Measurements from ENCODE around the gene PRKD3.

Gene PRKD3

DNA sequence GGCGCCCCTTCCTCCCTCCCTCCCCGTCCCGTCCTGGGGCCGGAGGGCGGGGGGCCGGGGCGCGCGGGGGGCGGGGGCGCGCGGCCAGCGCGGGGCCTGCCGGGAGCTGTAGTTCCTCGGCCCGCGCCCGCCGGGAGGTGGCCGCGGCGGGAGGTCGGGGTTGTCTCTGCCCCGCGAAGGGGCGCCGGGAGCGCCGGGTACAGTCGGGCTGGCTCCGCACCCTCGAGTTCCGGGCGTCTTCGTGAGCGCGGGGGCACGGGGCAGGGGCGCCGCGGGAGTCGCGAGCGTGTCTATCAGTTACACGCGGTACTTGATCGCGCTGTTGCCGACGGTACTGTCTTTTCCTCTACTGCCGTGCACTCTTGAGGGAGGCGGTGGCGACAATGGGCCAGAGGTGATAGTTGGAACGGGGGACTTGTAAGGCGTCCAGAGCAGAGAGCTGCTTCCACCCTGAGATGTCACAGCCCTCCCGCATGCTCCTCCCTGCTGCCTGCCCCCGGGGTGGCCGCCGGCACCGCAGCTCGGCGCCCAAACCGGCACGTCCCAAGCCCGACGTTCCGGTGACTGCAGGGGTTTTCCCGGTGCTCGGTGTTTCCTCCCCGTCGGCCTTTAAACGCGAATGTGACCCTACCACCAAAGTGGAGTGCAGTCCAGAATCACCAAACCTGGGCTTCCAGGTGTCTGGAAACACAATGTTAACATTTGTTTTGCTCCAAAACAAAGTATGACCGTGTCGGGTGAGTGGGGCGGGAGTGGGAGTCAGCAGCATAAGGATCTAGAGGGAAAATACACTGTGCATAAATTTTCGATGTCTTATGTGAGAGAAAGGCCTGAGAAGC lies at the start of gene PRKD3:
Gene PRKD3 (minus strand): TSS at position 48 of the 839 bp plus-strand sequence. CDS start 8,309 bp downstream, outside the sequence.
- in situ Hi-C loops (cut with MboI; ENCODE audit: low sequenced_read_pairs): no loop called here

DNA sequence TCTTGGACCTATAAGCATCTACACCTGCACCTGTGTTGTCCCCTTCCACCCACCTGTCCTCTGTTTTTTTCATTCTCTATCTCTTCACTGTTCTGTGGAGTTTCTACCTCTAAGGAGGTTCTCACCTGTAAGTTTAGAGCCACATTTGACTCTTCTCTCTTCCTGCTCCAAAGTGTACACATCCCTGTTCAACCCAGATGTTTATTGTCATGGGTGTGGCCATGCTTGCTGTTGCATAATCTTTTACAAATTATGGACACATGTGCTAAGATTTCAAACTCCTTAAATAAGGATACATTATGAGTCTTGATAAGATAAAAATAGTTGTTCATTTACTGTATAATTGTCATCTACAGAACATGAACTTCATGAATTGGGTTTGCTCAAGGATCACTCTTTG lies 47.4 kb upstream of the PRKD3 start:
- in situ Hi-C loops (cut with MboI; ENCODE audit: low sequenced_read_pairs): no loop called here

DNA sequence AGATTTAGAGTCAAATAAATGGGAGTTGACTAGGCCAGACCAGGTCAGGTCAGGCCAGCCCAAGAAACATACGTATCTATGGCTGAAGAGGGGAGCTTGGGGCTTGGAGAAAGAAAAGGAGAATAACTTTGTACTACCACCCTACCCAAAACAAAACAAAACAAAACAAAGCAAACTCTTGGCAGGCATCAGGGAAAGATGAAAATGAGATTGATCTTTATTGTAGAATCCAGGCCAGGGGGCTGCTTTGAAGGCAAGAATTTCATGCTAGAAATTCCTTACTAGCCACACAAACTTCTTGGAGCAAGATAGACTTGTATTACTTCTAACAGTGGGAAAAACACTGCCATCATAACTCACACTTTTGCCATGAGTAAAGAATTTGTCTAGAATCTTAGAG lies 46.0 kb upstream of the PRKD3 start:
- in situ Hi-C loops (cut with MboI; ENCODE audit: low sequenced_read_pairs): no loop called here

DNA sequence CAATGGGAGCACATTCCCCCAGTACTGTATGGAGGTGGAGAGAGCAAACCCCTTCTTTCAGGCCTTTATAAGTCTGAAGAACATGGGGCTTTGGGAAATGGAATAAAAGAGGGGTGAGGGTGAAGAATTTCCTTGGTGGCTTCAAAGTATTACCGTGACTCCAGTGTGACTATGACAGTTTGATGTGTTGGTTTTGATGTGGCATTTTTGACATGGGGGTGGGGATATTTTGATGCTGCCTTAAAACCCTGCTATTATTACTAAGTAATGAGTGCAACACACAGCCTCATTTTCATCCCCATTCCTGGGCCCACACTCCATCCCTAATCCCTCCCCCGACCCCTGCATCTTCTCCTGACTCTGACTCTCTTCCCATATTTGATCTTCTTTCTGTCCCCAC lies 43.4 kb upstream of the PRKD3 start:
- in situ Hi-C loops (cut with MboI; ENCODE audit: low sequenced_read_pairs): no loop called here

DNA sequence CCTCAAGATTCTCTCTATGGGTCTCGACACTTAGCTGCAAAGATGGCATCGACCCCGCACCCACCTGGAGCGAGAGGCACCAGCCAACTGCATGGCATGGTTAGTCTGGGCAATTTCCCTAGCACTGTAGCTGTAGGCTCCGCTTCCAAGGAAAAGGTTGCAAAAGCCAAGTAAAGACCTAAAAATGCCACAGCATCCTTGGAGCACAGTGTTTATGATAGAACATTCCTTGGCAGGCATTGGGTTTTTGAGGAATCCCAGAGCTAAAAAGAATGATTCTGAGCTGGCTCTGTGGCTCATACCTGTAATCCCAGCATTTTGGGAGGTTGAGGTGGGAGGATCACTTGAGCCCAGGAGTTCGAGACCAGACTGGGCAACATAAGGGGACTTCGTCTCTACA lies 42.7 kb upstream of the PRKD3 start:
- in situ Hi-C loops (cut with MboI; ENCODE audit: low sequenced_read_pairs): no loop called here

DNA sequence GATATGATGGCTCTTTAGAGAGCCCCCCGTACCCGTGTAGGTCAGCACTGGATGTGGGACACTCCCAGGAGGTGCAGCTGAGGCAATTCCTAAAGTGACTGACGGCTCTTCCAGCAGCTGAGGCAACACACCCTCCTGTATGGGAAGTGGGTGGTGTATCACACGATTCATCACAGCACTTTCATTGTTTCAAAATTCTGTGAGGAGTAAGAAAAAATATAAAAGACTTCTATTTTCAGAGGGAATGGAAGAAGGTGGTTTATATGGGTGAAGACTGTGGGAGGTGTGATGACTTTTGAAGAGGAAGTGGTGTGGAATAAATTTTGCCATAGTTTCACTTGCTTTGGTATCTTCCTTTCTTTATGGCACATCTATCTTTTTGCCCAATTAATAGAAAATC lies 42.1 kb upstream of the PRKD3 start:
- in situ Hi-C loops (cut with MboI; ENCODE audit: low sequenced_read_pairs): no loop called here

DNA sequence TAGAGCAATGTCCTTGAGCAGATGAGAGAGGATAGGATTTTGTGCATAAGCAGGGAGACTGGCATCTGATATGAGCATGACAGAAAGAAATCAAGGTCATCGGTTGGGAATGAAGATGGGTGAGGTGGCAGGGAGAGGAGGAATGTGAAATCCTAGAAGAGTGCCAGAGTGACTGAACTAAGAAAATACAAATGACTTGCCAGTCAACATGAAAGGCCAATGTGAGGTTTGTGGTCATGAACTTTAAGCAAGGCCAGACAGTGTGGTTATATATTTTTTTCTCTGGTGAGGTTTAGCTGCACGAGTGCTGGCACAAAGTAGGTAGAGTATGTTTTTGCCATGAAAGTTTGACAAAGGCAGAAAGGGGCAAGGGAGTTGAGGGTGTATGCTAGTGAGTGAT lies 41.0 kb upstream of the PRKD3 start:
- in situ Hi-C loops (cut with MboI; ENCODE audit: low sequenced_read_pairs): no loop called here

DNA sequence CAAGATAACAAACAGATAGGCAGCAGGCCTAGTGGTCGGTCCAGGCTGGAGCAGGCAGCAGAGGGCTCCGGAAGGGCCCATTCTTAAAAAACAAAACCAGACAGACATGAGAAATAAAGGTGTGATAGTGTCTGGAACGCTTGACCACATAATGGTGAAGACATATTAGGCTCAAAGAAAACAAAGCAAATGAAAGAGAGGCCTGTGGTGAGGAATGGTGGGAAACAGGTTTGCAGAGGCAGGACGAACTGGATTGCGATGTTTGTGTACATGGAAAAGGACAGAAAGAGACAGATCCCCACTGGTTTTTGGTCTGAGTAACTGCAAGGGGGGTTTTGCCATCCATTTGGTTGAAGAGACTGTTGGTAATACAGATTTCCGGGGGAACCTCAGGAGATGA lies 39.7 kb upstream of the PRKD3 start:
- in situ Hi-C loops (cut with MboI; ENCODE audit: low sequenced_read_pairs): no loop called here

DNA sequence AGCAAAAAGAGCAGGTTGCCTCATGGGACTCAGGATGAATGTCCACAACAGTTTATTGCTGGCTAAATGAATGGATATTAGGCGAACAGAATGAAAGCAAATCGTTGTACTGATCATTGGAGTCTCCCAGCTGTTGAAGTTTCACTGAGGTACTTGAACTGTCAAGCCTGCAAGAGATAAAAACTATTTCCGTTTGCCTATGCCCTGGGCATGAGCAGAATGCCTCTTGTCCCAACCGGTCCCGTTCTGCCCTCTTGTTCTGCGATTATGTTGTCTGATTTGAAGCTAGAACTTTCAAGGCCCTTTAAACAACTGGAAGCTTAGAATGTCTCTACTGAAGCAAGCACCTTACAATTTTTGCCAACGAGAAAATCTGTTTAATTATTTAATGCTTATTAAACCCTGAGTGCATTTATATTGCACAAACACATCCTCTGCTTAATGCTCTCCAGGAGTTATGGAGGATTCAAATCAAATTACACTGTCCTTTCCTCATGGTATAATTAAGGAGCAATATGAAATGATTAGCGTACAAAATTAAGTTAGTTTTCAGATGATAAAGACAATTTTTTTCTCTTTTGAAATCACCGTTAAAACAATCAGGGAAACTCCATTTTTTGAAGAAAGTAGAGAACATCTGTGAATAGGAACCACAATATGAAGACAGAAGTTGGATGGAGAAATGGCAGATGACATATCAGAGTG lies 37.5 kb upstream of the PRKD3 start:
- in situ Hi-C loops (cut with MboI; ENCODE audit: low sequenced_read_pairs): no loop called here

DNA sequence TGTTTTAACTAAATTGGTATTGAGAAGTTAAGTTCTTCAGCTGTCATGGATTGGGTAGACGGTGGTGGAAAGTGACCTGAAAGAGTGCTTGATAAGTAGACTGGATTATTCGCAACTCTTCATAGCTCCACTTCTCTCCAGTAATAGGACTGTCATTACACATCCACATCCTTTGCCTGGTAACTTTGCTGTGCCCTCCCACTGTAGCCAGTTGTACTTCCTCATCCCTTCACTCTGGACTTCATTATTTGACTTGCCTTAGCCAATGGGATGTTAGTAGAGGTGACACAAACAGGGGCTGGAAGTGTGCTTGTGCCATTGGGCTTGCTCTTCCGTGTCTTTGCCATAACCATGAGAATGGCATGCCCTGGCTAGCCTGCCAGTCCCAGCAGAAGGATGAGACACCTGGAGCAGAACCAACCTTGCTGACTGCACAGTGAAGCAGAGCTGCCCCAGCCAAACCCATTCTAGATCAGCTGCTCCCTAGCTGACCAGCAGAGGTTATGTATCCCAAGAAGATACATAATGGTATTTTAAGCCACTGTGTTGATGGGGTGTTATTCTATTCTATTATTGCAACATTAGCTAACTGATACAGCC lies 36.7 kb upstream of the PRKD3 start:
- in situ Hi-C loops (cut with MboI; ENCODE audit: low sequenced_read_pairs): no loop called here

DNA sequence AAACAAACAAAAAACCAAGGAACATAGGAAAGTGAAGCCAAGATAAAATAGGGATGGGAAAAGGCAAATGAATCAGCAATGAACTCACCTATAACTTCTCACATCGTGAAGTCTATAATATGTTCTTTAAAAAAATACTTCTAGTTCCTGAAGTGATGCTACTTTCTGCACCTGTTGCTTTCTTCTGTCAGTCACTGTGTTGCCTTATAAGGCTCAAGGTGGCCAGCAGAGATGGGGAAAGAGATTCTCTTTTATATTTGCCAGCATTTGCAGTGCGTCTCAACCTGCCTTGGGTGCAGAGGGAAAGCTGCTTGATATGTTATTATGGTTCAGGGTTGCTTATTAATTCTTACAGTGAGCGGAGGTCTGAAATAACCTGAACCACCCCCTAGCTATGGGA lies 33.8 kb upstream of the PRKD3 start:
- in situ Hi-C loops (cut with MboI; ENCODE audit: low sequenced_read_pairs): no loop called here

DNA sequence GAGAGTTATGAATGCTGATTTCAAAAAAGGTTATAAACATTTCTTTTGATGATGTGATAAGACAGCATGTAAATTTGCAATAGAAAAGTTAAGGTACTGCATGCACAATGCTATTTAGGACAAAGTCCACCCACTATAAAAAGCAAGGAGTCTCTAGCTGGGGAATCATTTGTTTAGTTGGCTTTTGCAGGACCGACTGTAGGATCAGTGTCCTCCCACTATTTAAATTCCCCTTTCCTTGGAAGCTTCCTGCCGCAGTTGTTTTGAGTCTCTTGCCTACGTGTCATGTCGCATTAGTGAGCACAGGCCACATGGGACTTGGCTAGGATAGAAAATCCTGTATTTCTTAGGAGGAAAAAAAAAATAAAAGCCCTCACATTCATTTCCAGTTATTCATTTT lies 32.9 kb upstream of the PRKD3 start:
- in situ Hi-C loops (cut with MboI; ENCODE audit: low sequenced_read_pairs): no loop called here

DNA sequence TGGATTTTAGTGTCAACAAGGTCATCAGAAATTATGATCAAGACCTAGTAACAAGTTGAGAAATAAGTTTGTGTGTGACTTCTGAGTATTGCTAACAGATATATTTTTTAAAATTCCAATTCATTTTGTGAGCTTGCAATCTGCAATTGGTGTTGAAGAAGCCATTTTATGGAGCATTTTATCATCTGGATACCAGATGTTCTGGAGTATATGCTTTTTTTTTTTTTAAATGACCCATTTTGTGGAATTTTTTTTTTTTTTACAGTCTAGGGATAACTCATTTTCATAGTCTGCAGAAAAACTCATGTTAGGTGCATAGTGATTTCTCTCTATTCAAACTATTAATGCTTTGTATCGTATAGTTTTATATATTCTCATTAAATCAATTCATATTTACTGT lies 32.4 kb upstream of the PRKD3 start:
- in situ Hi-C loops (cut with MboI; ENCODE audit: low sequenced_read_pairs): no loop called here

DNA sequence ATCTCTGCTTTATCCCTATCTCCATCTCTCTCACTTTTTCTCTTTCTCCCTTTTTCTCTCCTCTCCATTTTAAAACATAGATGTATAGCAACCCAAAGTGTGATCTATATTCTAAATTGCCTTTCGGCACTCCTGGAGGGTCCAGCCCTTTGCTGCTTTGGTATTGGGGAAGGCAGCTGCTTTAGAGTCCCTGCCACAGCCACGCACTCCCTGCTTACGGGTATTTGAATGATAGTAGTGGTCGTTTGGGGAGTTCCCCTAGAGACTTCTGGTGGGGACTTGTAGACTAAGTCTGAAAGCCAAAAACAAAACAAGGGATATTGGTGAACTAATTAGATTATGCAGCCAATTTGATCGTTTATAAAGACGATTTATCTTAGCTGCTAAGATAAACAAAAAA lies 31.7 kb upstream of the PRKD3 start:
- in situ Hi-C loops (cut with MboI; ENCODE audit: low sequenced_read_pairs): no loop called here

DNA sequence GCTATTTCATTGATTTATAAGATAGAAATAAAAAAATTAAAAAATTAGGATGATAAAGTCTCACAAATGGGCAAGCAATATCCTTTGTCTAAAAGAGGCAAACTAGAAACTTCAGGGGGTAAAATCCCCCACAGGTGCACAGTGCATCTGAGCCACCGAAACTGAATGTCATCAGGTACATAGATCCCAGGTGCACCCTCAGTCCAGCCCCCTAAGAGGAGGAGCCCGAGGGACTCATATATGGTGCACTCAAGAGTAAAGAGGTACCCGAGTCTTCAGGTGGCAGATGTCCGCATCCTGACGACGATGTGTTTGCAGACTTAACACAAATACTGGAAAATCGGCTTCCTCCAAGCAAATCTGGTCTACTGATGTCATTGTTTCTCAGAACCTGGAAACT lies 31.1 kb upstream of the PRKD3 start:
- in situ Hi-C loops (cut with MboI; ENCODE audit: low sequenced_read_pairs): no loop called here

DNA sequence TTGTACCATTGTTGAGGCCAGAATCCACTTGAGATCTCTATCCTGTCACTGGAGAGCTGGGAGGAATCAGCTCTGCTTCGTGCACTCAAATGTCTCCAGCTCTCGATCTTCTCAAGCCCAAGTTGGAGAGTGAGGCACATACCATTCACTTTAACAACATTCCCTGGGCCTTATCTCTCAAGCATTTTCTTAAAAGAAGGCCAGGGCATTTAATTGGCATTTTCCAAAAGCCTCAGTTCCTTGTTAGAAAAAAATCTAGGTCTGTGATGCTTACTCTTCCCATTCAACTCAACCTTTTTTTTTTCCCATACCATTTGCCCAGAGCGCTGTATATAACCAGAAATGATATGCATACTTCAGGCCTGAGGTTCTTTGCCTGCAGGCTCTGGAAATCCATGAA lies 29.9 kb upstream of the PRKD3 start:
- in situ Hi-C loops (cut with MboI; ENCODE audit: low sequenced_read_pairs): no loop called here

DNA sequence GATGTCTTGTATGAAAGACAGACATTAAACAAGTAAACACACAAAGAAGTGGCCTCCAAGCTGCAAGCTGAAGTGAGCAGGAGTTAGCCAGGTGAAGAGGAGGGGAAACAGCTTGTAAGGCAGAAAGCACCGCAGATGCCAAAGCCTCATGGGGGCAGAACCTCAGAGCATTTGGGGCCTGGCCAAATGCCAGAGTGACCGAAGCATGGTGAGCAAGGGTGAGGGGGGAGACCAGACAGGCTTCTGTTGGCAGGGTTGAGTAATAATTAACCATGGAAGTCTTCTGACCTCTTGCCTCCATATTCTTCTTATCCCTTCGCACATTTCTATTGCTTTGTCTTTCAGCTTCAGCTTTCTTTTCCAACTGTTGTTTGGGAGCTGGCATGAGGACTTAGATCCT lies 25.4 kb upstream of the PRKD3 start:
- in situ Hi-C loops (cut with MboI; ENCODE audit: low sequenced_read_pairs): no loop called here

DNA sequence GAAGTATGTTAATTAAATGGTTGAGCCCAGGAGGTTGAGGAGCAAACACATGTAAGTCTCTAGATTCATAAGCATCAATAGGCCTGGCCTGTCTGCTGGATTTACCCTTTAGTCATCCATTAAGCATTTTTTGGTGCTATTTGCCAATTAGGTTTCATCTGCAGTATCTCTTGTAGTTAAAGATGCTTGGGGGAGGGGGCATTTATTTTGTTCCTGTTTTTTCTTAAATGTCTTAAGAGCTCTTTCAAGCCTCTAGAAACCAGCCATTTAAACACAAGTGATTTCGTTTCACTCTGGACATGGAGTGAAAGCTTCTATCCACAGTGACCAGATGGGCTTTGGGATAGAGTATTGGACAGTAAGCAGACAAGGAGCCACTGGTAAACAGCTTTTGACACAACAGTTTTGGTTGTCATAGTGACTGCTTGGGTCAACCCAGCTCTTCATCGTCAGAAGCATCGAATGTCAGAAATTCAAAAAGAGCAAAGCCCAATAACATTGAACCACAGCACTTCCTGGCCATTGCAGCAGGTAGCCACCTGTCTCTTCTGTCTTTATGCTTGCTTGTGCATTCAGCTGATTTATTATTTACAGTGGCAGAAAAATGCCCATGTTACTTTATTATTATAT lies 24.7 kb upstream of the PRKD3 start:
- in situ Hi-C loops (cut with MboI; ENCODE audit: low sequenced_read_pairs): no loop called here

DNA sequence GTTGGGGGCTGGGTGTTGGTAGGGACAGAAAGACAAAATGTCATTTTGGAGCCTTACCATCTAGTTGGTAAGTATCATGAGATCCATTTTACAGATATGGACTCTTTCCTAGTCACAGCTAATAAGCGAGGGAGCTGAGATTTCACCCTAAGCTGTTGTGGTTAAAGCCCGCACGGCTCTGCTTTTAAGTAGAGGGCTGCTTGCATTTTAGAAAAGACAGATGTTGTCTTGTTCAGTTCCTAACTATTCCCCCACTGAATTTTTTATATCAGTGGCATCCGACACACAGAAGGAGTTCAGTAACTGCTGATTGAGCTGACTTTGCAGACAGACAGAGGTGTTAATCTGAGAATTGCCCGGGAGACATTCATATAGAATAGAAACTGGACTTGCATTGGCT lies 23.5 kb upstream of the PRKD3 start:
- in situ Hi-C loops (cut with MboI; ENCODE audit: low sequenced_read_pairs): no loop called here

DNA sequence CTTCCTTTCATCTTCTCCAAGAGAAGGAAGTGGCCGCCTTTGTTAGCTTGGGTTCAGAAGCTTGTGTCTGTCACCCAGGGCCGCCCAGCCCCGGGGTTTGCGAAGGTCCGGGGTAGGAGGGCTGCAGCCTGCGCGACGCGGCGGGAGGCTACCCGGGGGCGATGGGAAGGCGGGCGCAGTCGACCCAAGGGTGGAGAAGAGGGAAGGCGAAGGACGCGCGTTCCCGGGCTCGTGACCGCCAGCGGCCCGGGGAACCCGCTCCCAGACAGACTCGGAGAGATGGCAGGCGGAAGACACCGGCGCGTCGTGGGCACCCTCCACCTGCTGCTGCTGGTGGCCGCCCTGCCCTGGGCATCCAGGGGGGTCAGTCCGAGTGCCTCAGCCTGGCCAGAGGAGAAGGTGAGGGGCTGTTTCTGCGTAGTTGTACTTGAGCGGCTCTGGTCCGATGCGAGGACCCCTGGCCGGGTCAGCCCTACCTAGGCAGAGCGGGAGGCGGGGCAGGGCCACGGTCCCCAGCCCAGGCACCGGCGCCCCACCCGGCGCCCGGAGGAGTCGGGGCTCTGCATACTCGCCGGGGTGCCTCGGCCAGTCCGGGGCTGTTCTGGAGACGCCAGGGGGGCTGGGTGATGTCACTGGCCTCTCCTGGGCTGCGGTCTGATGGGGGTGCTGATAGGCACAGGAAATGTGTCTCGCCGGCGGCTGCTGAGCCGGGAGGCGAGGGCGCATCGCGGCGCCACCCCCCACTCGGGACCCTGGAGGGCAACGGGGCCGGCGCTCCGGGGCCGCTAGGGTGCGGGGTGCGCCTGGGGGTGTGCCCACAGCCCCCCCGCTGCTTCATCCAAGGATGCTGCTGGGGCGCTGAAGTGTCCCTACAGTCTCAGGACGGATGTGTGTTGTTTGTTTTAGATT lies 20.1 kb upstream of the PRKD3 start, which contains the start of gene QPCT:
Gene QPCT (plus strand): TSS at position 178 of the 909 bp plus-strand sequence. CDS start 102 bp downstream, at position 280.
- in situ Hi-C loops (cut with MboI; ENCODE audit: low sequenced_read_pairs): no loop called here
